Stimulated activated CD4-positive, alpha-beta T cell treated with anti-CD3 and anti-CD28 coated beads, TNF-alpha, amount 100 ng/mL, for 4 hours (primary cell): ENCODE results near the gene EPHB6.

Source experiments
- DNase-seq, 3 experiments: peaks; one replicate each; pipeline ENCODE4 v3.0.0-alpha.2; 2020; ENCODE audit warnings: low read depth in 3 of 3

Gene EPHB6

DNA sequence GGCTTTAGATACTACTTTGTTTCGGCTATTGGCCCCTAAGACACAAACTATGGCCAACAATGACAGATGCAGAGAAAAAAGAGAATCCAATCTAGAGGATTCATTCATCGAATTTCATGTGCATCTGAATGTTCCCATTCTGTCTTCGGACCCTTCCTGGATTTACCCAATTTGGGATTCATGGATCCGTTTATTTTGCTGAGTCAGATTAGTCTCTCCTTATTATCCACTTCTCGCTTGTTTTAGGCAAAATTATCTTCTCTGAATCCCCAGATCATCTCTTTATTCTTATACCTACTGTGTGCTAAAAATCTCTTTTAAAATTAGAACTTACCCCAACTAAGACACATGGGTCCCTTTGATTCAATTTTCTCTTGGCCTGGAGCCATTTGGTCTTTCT is 24.2 kb downstream of the EPHB6 start:
- no peak for DNase-seq

DNA sequence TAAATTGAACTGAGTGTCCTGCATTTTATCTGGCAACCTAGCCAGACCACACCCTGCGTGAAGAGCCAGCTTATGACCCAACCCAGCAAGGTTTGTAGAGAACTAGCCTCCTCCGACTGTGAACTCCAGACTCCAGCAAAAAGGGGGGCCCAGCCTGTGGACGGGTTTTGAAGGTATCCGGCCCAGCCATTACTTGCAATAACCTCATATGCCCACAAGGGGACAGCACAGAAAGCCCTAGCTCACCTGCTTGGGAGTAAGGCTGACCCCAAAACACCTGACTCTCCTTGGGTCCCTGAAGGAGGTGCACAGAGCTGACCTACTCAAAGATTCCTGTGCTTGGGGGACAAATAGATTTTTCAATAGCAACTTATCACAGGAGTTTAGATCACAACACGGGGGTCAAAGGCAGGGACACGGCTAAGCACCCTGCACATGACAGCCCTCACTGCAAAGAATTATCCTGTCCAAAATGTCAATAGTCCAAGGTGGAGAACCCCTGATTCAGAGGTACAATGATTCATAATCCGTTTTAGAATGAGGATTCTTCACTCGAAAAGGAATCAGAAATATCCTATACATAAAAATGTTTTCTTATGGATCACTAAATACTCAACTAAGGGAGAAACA is 26.1 kb downstream of the EPHB6 start:
- peak in 1 of 3 experiments; percentile 17 for DNase-seq

DNA sequence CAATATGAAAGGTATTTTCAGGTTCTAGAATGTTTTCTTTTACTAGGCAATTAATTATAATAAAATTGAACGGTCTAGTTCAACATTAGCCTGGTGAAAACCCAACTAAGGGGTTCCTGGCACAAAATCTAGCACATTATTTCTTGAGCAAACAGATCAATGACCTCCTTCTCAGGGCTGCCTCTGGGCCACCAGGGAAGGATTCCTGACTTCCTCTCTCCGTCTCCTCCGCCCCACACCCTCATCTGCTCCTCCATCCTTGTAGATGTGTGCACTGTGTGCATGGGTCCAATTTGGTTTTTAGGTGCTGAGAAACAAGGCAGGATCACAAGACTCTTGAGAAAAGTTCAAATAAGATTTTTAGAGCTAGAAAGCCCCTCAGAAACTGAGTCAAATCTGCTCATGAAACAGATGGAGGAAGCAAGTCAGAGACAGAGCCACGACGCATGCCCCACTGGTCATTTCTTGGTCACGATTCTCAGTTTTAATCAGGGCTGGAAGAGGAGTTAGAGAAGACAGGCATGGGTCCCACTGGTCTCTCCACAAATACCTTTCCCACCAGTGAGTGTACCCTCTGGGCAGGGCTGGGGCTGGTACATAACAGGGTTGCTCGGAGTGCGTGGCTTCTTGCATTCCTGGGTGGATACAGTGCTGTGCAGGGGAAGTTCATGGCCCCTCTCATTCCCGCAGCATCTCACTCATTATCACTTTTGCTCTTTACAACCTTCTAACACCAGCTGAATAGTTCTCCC is 26.9 kb downstream of the EPHB6 start:
- DNase-seq: no peak

DNA sequence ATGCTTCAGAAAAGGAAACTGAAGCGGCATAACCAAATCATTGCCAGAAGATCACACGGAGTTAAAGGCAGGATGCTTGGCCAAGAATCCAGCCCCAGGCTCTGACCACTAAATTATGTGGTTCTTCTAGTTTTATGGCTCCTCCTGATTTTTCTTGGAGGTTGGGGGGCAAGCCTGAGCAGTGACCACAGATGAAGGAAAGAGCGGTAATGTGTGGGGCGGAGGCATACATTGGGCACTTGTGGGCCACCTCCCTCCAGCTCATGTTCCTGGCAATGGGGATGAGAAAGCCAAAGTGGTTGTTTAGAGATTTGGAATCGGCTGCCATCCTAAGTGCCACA is 27.4 kb downstream of the EPHB6 start:
- DNase-seq: no peak

DNA sequence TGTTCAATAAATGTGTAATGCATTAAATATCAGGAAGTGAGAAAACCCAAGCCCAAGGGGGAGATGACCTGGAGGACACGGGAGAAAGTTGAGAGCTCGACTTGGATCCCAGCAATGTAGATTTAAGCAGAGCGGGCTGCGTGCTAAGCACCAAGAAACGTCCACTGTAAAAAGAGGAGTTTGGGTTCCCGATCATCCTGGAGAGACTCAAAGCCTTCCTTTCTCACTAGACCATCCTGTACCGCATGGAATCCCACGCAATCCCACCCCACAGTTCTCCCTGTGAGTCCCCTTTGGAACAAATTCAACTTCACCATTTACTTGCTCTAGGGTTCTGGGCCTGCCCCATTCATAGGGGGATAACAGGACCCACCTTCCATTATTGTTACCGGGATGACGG is 28.3 kb downstream of the EPHB6 start:
- DNase-seq: no peak

DNA sequence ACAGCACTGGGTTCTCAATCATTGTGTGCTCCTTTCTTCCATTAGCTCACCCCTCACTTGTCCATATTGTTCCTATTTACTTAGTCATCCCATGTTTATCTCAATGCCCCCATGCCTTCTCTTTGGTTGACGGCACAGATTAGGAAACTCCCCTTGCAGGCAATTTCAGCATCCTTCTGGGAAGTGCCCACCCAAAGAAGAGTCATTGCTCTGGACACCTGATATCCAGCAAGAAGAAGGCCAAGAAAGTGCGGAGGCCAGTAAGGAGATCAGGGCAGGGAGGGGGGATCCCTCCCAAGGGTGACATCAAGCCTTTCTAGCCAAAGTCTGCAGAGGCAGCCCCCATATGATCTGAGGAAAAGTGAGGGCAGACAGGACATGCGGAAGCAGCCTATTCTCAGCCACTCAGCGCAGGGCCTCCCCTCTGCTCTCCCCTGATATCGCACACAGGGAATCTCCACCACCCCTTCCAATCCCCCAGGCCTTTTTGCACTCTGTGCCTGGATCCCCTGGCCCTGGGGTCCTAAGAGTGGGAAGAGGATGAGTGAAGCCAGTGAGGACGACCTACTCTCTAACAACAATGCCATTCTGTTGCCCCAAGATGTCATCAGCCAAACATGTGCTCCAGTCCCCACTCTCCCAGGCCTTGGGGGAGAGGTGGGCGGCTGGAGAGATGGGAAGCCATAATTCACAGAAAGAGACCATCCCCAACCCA is 28.9 kb downstream of the EPHB6 start:
- DNase-seq: no peak

DNA sequence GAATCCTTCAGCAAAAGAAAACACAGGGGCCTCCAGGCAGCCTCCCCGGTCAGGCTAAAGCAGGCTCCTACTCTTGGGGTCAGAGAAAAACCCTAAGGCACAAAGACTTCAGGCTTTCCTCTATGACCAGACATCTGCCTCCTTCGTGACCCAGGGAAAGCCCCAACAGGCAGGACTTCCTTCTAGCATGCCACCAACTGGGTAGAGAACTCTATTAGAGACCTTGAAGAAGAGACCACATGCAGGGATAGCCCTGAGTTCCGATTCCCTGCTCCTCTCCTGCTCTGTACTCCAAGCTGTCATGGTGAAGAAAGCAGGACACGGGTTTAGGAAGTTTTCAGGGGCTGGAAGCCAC is 29.4 kb downstream of the EPHB6 start:
- no peak for DNase-seq

DNA sequence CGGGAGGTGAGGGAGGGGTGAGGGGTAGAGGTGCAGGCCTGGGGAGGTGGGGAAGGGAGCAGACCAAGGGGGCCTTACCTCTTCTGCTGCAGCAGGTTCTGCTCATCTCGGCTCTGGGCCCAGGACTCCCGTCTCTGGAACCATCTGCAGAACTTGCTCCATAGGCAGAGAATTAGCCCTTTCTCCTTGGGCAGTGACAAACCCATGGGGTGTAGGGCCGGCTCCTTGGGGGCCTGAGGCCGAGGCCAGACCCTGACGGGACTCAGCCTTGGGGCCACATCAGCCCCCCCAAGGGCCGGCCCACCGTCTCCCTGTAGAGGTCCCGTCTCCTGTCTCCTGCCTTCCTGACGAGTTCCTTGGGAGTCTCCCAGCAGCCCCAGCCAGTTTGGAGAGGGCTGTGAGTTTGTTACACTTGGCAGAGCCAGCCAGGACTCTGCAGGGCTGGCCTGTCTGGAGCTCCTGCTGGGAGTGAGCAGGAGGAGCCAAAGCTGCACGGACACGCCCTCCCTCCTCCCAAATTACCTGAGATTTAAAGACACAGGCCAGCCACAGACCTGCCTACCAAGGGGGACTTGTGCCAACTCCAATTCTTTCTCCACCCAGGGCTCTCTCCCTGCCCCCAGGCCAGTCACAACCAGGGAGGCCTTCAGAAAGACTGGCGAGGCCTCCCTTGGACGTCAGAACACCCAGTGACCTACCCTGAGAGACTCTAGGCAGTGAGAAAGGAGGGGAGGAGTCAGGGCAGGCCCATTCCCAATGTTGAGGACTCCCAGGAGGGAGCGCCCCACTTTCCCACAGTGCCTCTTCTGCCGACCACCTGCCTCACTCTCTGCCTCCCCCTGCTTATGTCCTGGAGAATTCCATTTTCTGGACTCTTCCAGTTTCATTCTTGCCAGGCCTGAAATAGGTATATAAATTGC is 30.7 kb downstream of the EPHB6 start, which contains the start of gene TRPV6:
TSS of gene TRPV6 (minus strand) at position 435 of the 920 bp plus-strand sequence.
- no peak for DNase-seq

DNA sequence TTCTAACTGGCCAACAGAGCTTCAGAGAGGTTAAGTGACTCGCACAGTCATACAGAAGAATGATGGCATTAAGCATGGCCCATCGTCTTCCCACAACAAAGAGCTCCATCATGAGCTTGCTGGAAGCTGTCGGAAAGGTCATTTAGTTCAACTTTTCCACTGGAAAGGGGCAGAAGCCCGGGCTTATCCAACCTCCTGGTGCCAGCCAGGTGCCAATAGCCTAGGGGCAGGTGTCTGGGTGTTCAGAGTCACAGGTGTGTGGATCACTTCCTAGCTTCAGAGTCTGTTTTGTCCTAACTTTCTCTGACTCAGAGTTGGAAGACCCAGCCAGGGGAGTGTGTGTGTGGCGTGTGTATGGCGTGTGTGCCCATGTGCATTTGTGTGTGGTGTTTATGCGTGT is 32.0 kb downstream of the EPHB6 start:
- DNase-seq: no peak

DNA sequence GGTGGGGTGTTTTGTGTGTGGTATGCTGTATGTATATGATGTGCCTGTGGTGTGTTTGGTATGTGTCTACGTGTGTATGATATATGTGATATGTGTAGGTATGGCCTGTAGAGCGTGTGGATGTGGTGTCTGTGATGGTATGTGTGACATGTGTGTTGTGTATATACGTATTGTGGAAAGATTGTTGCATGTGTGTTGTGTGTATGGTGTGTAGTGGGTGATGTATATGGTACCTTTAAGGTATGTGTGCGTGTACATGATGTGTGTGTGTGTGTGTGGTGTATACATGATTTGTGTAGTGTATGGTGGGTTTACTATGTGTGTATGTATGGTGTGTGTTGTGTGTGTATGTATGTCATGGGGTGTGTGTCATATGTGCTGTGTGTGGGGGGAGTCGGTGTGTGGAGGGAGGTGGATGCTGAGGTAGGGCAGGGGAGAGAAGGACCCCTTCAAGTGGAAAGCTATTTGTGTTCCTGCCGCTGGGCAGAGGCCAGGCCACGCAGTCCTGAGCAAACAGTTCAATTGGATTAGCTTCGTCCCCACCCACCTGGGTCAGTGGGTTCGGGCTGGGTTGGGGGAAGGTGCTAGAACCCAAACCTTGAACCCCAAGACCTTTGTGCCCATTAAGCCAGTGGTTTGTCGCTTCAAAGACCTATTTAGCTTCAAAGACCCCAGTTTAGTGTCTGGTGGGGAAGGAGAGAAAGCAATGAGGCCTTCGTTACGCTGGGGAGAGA is 32.6 kb downstream of the EPHB6 start:
- DNase-seq: no peak

DNA sequence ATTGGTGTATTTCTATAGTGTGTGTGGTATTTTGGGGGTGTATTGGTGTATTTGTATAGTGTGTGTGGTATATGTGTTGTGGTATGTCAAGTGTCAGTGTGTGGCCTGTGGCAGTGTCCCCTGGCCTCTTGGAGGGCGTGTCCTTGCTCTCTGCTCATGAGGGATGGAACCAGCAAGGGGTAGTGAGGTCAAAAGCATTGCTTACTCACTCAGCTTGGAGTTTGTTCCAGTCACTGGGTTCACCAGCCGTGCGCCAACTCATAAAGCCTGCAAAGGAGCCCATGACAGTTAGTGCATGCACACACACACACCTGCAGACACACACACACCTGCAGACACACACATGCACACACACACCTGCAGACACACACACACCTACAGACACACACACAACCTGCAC is 34.9 kb downstream of the EPHB6 start:
- no peak for DNase-seq

DNA sequence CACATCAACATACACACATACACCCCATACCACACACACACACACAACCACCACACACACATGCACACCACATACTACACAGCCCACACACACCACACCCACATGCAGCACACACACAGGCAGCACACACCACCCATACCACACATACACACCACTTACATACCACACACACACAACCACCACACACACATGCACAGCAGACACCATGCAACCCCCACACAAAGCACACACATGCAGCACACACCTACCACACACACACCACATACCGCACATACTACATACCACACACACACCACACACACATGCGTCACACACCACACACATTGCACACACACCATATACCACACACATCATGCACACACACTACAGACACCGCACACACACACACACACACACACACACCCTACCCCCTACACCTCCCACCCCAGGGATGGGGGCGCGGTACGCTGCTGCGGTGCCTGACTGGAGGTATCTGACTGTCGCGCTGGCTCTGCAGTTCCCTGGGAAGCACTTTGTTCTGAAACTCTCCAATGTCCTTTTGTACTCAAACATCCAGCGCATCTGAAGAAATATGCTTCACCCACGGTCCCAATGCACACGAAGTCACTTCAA is 36.1 kb downstream of the EPHB6 start:
- no peak for DNase-seq

DNA sequence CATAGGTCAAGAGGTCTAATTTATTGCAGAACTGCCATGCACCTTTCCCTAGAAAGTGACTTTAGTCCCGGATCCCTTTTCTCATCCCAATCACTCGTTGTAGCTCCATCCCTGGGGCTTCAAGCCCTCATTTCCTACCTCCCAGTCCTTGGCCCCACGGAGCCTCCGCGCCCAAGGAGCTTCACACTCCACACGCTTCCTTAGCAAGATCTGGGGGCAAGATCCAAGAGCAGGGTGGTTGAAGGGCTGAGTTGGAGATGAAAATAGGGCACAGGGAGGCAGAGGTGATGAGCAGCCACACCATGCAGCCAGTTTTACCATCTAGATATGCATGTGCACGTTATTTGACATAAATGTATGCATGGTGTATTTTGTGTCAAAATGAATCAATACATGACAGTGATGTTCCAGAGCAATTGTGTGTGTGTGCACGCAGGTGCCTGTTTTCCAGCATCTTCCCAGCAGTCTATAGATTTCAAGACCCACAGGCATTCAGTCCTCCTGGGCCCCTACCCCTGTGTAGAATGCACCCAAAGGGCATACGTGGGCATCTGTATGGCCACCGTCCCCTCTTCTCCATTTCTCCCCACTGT is 36.7 kb downstream of the EPHB6 start:
- no peak for DNase-seq

DNA sequence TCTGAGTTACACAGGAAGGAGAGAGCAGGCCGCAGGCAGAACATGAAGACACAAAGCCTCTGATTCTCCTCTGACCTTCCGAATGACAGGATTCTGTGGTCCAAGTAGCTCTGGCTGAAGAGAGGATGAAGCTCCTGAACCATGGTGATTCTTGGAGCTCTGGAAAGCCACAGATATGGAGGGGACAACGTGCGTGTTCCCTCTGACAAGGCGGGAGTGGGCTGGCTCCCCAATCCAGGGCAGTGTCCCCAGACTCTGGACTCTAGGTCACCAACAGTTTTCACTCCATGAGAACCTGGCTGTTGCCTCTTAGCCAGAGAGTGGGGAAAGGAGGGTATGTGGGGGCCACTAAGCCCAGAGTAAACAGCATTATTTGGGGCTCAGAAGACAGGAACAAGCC is 38.1 kb downstream of the EPHB6 start:
- no peak for DNase-seq

DNA sequence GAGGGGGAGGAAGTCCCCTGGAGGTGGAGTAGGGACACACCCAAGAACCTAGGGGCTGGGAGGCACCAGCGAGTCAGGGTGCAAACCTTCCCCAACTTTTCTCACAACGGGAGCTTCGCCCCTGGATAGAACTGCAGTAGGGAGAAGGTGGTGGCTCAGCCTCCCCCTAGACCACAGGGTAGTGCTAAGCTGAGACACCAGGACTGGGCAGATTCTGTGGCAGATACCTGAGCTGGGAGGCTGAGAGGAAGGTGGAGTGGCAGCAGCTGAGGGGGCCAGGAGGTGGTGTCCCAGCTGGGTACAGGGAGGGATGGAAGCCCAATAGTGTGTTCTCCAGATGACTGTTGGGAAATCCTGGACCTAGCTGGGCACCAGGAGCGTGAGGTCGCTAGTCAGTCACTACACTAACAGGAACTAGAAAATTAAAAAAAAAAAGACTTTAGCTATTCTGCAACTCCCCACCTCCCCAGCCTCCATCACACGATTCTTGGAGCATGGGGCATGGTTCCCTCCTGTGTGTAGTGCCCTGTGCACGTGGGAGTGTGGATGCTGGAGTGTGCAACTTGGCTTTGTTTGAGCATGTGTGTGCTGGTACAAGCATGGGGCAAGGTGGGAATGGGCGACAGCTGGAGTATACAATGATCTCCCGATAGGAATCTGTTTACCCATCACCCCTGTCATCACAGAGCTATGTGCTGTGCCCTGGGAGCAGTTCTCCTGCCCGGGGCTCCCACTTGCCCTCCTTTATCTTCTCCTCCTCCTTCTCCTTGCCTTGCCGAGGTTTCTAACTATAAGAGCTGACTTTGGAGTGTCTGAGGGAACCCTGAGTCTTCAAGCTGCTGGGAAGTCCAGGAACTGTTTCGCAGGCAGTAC is 39.5 kb downstream of the EPHB6 start:
- no peak for DNase-seq

DNA sequence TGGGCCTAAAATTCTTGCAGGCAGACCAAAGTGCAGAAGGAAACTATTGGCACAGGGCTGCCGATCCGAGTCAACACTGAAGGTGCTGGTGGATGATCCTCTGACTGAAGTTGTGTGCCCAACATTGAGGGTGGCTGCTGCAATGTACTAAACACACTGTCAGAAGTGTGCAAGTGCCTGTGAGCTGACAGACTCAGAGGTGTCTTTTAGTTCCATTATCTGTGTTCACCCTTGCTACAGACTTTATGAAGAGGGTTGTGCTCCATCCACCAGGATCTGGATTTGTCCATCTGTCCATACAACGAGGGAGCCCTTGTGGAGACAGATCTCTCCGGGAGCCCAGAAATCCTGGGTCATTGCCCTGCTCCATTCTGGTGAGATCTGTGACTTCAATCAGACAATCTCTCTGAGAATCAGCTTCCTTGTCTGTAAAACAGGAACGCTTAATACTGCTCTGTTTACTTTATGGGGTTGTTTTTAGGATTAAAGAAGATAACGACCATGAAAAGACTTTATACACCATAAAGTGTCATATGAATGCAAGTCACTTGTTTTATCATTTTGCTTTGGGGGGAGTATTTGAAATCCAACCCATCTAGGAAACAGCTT is 40.2 kb downstream of the EPHB6 start:
- no peak for DNase-seq

DNA sequence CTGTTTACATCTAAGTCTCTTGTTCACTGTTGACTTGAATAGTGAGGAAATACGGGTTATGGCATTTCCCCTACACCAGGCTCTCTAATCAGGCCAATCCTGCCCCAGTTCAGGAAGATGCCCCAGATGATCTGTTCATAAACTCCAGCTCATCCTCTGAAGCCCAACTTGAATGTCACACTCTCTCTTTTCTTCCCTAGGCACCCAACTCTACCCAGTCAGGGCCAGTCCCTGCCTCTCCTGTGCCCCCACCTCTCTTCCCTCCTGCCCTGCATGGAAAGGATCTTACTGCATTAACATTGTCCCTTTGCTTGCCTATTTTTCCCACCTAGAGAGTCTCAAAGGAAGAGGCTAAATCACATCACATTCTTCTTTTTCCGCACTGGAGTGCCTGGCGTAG is 41.3 kb downstream of the EPHB6 start:
- DNase-seq: no peak

DNA sequence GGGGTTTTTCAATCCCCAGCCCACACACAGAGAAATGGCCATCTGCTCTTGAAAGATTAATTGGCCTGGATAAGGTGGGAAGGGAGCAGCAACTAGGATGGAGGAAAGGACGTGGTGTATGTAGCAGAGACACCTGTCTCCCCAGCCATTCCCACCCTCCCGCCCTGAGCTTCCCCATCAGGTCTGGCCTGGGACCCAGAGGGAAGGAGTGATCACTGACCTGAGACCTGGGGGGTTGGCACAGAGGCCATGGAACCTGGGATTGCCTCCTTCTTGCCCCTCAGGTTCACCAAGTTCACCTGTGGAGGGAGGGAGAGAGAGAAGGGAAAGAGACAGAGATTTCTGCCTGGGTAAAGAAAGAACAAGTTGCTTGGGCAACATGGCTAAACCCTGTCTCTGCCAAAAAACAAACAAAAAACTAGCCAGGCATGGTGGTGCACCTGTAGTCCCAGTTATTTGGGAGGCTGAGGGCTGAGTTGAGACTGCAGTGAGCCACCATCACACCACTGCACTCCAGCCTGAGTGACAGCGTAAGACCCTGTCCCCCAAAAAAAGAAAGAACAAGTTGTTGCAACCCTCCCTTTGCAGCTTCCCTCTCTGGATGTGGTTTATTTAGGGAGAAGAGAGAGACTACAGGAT is 42.0 kb downstream of the EPHB6 start:
- no peak for DNase-seq

DNA sequence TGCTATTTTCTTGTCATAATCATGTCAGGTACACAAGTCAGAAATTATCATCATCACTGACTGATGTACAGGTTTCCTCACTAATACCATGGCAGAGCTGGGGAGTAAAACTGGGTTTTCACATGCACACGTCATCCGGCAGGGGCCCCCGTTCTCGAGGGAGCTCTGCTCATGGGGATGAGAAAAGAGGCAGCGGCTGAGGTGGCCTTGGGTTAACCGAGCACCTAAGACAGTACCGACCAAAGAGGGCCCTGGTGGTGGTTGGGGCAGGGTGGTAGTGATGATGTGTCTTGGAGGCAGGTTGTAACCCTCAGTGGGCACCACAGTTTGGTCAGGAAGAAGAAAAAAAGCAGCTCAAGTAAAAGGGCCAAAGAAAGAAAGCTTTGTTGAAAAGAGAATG is 42.8 kb downstream of the EPHB6 start:
- no peak for DNase-seq
